RWPE1 (cell line): ENCODE measurements around the gene PAMR1.

Experiments
- CTCF ChIA-PET: fragments of 350-600 bp; sonication (Branson Sonifier 250); formaldehyde crosslinking; extraction: SDS; loops from one replicate; lab custom pipeline; 2021; lab: Yijun Ruan, JAX
- POLR2A ChIA-PET: fragments of 400-600 bp; formaldehyde crosslinking; extraction: SDS; loops from one replicate; lab custom pipeline; 2020; ENCODE audit warnings: antibody characterized with exemption; ENCODE audit not compliant: low non-redundant PET; lab: Yijun Ruan, JAX
- DNase-seq: peaks from one replicate; pipeline ENCODE4 v3.0.0; 2012; ENCODE audit warnings: low spot score
- H3K27ac ChIP-seq: fragments of 450-650 bp; 2 replicates; pipeline ENCODE4 v1.5.1; 2017
- CTCF ChIP-seq: fragments of 450-650 bp; conservative IDR thresholded peaks from 2 replicates; pipeline ENCODE4 v1.5.1; 2017; ENCODE audit warnings: low read depth, mild to moderate bottlenecking

The PAMR1 gene

GRCh38 chr11:35420371-35420770, 105.0 kb downstream of the PAMR1 start:
- TF ChIP-seq CTCF = no peak
- ChIA-PET POLR2A (no interaction called here), CTCF (interaction anchor here (0.6 to 0.8 kb wide), 2 partner anchors 9 to 19 kb away, joined by 3 read pairs; no protein-coding TSS in a partner anchor)
- H3K27ac ChIP-seq = no peak overlapping the region
- no peak for DNase-seq

DNA sequence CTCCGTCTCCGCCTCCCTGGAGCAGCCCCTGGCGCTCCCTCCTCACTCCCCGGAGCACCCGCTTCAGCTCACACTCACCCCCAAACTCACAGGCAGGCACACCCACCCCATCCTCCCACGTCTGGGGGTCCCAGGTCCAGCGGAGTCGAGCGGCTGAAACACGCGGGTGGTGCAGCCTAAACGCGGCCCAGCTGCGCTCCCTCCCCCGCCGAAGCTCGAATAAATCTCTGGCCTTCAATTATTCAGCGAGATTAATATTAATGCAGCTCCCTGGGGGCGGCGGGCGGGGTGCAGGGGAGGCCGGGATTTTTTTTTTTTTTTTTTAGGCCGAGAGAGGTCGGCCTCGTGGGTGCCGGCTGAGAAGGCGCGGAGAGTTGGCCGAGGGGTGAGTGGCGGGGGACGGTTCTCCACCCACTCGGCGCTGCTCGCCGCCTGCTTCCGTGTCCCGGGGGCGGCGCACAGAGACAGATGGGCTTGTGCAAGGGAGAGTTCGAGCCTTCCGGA, 105.5 kb downstream of the PAMR1 start:
- H3K27ac ChIP-seq = no peak overlapping the region
- TF ChIP-seq CTCF = no peak
- ChIA-PET CTCF (interaction anchor here (0.6 to 0.8 kb wide), 4 partner anchors 9 to 376 kb away, joined by 3 to 4 read pairs (median 4); no protein-coding TSS in a partner anchor), POLR2A (no interaction called here)
- DNase-seq = no peak

- TF ChIP-seq CTCF = no peak
- ChIA-PET CTCF (interaction anchor here (0.5 to 0.8 kb wide), 4 partner anchors 18 to 1245 kb away, joined by 3 to 4 read pairs (median 4); no protein-coding TSS in a partner anchor), POLR2A (no interaction called here)
- H3K27ac ChIP-seq = no peak within 1 kb of the TSS
- no peak for DNase-seq
Measured at GRCh38 chr11:35419184-35419829, 106.1 kb downstream of the PAMR1 start, which contains the start of gene SLC1A2. SLC1A2 (minus strand) TSS chr11:35419558; CDS start chr11:35418966, 592 bp downstream.

GRCh38 chr11:35418282-35419183, 106.9 kb downstream of the PAMR1 start:
- ChIA-PET CTCF (no interaction called here), POLR2A (no interaction called here)
- no peak for DNase-seq
- H3K27ac ChIP-seq = no peak overlapping the region
- TF ChIP-seq CTCF = 0 out of 2 replicates have a peak, but pooled peaks have one; percentile 14

DNA sequence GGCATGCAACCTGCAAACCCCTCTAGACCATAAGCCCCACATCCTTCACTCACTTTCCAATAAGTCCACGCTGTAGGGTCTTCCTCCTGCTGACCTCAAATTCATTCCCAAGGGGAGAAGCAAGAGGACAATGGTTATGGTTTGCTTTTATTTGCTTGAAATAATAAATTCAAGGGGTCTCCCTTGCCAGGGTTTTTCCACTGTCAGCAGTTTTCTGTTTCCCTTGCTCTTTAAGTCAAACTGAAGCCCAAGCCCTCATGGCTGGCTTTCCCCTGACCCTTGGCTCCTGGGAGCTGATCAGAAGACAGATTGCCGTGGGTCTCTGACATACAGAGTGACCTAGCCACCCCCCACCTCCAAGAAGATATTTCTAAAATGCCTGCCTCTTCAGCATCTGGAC, 109.9 kb downstream of the PAMR1 start:
- TF ChIP-seq CTCF = no peak
- POLR2A ChIA-PET = no interaction called here
- CTCF ChIA-PET = interaction anchor here (0.6 kb wide), 1 partner anchor 158 kb away, joined by 8 read pairs; no protein-coding TSS in a partner anchor
- no peak for DNase-seq
- H3K27ac ChIP-seq = no peak overlapping the region

GRCh38 chr11:35414776-35415175, 110.6 kb downstream of the PAMR1 start:
- CTCF ChIA-PET = no interaction called here

More at GRCh38 chr11:35414776-35415175, 110.6 kb downstream of the PAMR1 start:
- no peak for DNase-seq
- POLR2A ChIA-PET = no interaction called here
- no peak for TF ChIP-seq CTCF
- H3K27ac ChIP-seq = no peak overlapping the region
